GM12878 (cell line): ENCODE measurements around the gene CROCC.

Experiments
- EP300 ChIP-seq, 2 experiments: fragments of 150-350 bp in 1 of 2; IDR thresholded peaks; 2 replicates each; pipeline ENCODE4 v1.6.1; 2011 to 2012; ENCODE audit warnings: low read depth in 2 of 2, low read length in 2 of 2, borderline replicate concordance in 1 of 2, improper control_type of control experiment in 1 of 2, inconsistent platforms in 1 of 2; ENCODE audit not compliant: control insufficient read depth in 1 of 2
- GABPA ChIP-seq: IDR thresholded peaks from 2 replicates; pipeline ENCODE4 v1.6.1; 2014; ENCODE audit warnings: antibody characterized with exemption, low read depth, mild to moderate bottlenecking, inconsistent platforms
- RAD51 ChIP-seq: fragments of 450-650 bp; IDR thresholded peaks from 2 replicates; pipeline ENCODE4 v1.6.1; 2016; ENCODE audit warnings: moderate library complexity, mild to moderate bottlenecking, inconsistent platforms
- TF ChIP-seq, protein P1 (sequence below), 3 experiments: IDR thresholded peaks in 2 of 3; conservative IDR thresholded peaks in 1 of 3; 2 replicates each; pipeline ENCODE4 v1.5.1; 2011; ENCODE audit warnings: low read depth in 3 of 3, low read length in 3 of 3, mild to moderate bottlenecking in 3 of 3, control low read depth in 2 of 3, moderate library complexity in 2 of 3, inconsistent platforms in 1 of 3, mixed read lengths in 1 of 3; ENCODE audit not compliant: control insufficient read depth in 2 of 3, insufficient read depth in 1 of 3; ENCODE audit errors: extremely low read depth in 1 of 3
- TF ChIP-seq, protein P2 (sequence below): IDR thresholded peaks from 2 replicates; pipeline ENCODE4 v1.6.1; 2012; ENCODE audit warnings: low read depth, low read length, improper control_type of control experiment

DNA sequence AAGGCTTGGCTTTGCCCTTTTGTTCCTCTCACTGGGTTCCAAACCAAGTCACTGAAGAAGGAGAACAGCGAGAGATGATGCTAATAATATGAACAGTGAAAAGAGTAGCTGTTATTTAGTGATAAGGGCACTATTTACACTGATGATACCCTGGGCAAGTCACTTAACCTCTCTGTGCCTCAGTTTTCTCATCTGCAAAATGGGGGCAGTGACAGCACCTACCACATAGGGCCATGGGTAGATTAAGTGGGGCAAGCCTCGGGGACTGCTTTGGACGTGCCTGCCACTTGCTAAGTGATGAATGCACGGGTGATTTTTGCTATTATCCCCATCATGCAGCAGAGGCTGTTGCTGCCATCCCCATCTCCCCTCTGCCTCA, 80.8 kb downstream of the CROCC start:
- TF ChIP-seq, protein P1, sequence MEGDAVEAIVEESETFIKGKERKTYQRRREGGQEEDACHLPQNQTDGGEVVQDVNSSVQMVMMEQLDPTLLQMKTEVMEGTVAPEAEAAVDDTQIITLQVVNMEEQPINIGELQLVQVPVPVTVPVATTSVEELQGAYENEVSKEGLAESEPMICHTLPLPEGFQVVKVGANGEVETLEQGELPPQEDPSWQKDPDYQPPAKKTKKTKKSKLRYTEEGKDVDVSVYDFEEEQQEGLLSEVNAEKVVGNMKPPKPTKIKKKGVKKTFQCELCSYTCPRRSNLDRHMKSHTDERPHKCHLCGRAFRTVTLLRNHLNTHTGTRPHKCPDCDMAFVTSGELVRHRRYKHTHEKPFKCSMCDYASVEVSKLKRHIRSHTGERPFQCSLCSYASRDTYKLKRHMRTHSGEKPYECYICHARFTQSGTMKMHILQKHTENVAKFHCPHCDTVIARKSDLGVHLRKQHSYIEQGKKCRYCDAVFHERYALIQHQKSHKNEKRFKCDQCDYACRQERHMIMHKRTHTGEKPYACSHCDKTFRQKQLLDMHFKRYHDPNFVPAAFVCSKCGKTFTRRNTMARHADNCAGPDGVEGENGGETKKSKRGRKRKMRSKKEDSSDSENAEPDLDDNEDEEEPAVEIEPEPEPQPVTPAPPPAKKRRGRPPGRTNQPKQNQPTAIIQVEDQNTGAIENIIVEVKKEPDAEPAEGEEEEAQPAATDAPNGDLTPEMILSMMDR (IDR thresholded peaks at IDR 0.05 in 2 of 3, conservative IDR thresholded peaks at IDR 0.05 in 1 of 3; ENCODE audit: control insufficient read depth in 2 of 3, extremely low read depth in 1 of 3, insufficient read depth in 1 of 3, low read depth in 3 of 3, low read length in 3 of 3), result no peak
- TF ChIP-seq GABPA (no peak), EP300 (IDR thresholded peaks at IDR 0.05; ENCODE audit: borderline replicate concordance in 1 of 2, control insufficient read depth in 1 of 2, low read depth in 2 of 2, low read length in 2 of 2) (no peak), RAD51 (no peak)
- TF ChIP-seq, protein P2, sequence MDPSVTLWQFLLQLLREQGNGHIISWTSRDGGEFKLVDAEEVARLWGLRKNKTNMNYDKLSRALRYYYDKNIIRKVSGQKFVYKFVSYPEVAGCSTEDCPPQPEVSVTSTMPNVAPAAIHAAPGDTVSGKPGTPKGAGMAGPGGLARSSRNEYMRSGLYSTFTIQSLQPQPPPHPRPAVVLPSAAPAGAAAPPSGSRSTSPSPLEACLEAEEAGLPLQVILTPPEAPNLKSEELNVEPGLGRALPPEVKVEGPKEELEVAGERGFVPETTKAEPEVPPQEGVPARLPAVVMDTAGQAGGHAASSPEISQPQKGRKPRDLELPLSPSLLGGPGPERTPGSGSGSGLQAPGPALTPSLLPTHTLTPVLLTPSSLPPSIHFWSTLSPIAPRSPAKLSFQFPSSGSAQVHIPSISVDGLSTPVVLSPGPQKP, result no peak
